ENCODE measurements around the gene TBC1D4.
A peak's percentile ranks its signal among the peaks of the same experiment; 100 is the strongest.

The TBC1D4 gene

GRCh38 chr13:75419656-75420055, 62.3 kb downstream of the TBC1D4 start:
- no peak for TF ChIP-seq CTCF (IDR thresholded peaks at IDR 0.05; ENCODE audit: control insufficient read depth, extremely low read depth, insufficient read depth)
- no peak overlapping the region for H3K4me3 ChIP-seq (ENCODE audit: low read depth, low read length)
- DNase-seq (ENCODE audit: low read depth): no peak

DNA sequence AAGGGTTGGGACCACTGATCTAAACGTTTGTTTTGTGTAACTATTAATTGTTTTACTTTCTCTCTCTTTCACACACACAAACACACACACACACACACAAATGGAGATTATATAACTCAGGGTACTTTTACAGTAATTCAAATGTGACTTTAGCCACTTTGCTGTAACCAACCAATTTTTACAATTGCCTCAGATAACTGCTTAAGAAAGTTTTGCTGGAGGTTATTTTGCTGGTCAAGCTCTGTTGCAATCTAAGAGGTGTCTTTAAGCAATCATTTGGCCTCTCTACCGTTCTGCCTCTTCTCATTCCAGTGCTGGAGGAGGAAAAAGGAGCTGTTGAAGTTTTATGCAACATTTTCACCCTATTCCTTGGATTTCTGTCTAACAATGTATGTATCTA, 63.0 kb downstream of the TBC1D4 start:
- TF ChIP-seq CTCF (IDR thresholded peaks at IDR 0.05; ENCODE audit: control insufficient read depth, extremely low read depth, insufficient read depth): no peak
- no peak overlapping the region for H3K4me3 ChIP-seq (ENCODE audit: low read depth, low read length)
- DNase-seq (ENCODE audit: low read depth): no peak

- no peak for DNase-seq (ENCODE audit: low read depth)
- H3K4me3 ChIP-seq (ENCODE audit: low read depth, low read length): no peak overlapping the region
- no peak for TF ChIP-seq CTCF (IDR thresholded peaks at IDR 0.05; ENCODE audit: control insufficient read depth, extremely low read depth, insufficient read depth)
These were observed 63.7 kb downstream of the TBC1D4 start for GRCh38 chr13:75418186-75418843.

GRCh38 chr13:75417656-75418055, 64.3 kb downstream of the TBC1D4 start:
- TF ChIP-seq CTCF (IDR thresholded peaks at IDR 0.05; ENCODE audit: control insufficient read depth, extremely low read depth, insufficient read depth): no peak
- no peak overlapping the region for H3K4me3 ChIP-seq (ENCODE audit: low read depth, low read length)
- DNase-seq (ENCODE audit: low read depth): peak; percentile 50

GRCh38 chr13:75417012-75417384, 65.0 kb downstream of the TBC1D4 start:
- H3K4me3 ChIP-seq (ENCODE audit: low read depth, low read length): no peak overlapping the region
- no peak for DNase-seq (ENCODE audit: low read depth)
- no peak for TF ChIP-seq CTCF (IDR thresholded peaks at IDR 0.05; ENCODE audit: control insufficient read depth, extremely low read depth, insufficient read depth)

DNA sequence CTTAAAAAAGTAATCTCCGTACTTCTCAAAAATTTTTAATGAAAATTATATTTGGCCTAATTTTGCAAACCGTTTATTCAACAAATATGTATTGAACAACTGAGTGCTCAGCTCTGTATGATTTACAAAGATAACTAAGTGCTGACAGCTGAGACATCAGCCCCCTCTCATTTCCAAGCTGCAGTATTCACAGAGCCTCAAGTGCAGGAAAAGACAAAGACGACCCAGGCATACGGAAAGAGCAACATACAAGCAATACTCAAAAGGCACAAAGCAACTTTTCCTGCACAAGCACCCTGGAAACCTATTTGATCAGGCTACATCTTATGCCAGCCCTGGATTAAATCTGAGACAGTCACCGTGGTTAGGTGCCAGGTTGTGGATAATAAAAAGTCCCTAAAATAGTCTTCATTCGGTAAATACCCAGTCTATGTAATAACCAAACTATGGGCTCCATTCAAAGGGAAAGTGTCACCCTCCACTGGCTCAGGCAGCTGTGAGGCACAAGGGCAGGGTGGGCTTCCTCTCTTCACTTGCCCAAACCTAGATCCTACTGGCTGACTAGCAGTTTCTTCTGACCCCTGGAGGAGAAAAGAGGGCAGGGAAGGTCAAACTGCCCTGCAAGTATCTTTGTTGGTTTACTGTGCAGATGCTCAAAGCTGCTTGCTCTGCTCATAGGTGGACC, 65.5 kb downstream of the TBC1D4 start:
- DNase-seq (ENCODE audit: low read depth): no peak
- TF ChIP-seq CTCF (IDR thresholded peaks at IDR 0.05; ENCODE audit: control insufficient read depth, extremely low read depth, insufficient read depth): no peak
- no peak overlapping the region for H3K4me3 ChIP-seq (ENCODE audit: low read depth, low read length)

- no peak for DNase-seq (ENCODE audit: low read depth)
- H3K4me3 ChIP-seq (ENCODE audit: low read depth, low read length): no peak overlapping the region
- TF ChIP-seq CTCF (IDR thresholded peaks at IDR 0.05; ENCODE audit: control insufficient read depth, extremely low read depth, insufficient read depth): no peak
These were observed 66.3 kb downstream of the TBC1D4 start for GRCh38 chr13:75415694-75416093.

Measured in LNCaP clone FGC (cell line).